HL-60 (cell line): ENCODE data around the gene NAP1L4.

Experiments used
- DNase-seq, 2 experiments: peaks; one replicate each; pipeline ENCODE4 v3.0.0-alpha.2; 2010 to 2020; ENCODE audit warnings: low read depth in 1 of 2, low spot score in 1 of 2
- H3K27ac ChIP-seq: fragments of 250-450 bp; sonication (Bioruptor Pico); replicated peaks from 2 replicates; pipeline ENCODE4 v1.5.1; 2020; ENCODE audit warnings: mild to moderate bottlenecking, moderate library complexity
- H3K27me3 ChIP-seq: fragments of 250-450 bp; sonication (Bioruptor Pico); 2 replicates; pipeline ENCODE4 v1.5.1; 2021; ENCODE audit warnings: mild to moderate bottlenecking, moderate library complexity; ENCODE audit not compliant: insufficient read depth, poor library complexity, severe bottlenecking
- H3K4me3 ChIP-seq: replicated peaks from 2 replicates; pipeline ENCODE4 v1.5.1; 2011; ENCODE audit warnings: mild to moderate bottlenecking, control low read depth, low read length; ENCODE audit not compliant: insufficient read depth
- CTCF ChIP-seq: IDR thresholded peaks from one replicate; pipeline ENCODE4 v1.5.1; 2011; ENCODE audit warnings: low read length, control low read depth, inconsistent platforms; ENCODE audit not compliant: insufficient read depth
- GABPA ChIP-seq: IDR thresholded peaks from 2 replicates; pipeline ENCODE4 v1.6.1; 2012; ENCODE audit warnings: low read depth
- POLR2AphosphoS5 ChIP-seq: IDR thresholded peaks from 2 replicates; pipeline ENCODE4 v1.6.1; 2012; ENCODE audit warnings: low read depth
- REST ChIP-seq: IDR thresholded peaks from 2 replicates; pipeline ENCODE4 v1.6.1; 2012; ENCODE audit warnings: low read depth; ENCODE audit not compliant: insufficient replicate concordance
- SPI1 ChIP-seq: IDR thresholded peaks from 2 replicates; pipeline ENCODE4 v1.6.1; 2012; ENCODE audit warnings: low read depth, mild to moderate bottlenecking, borderline replicate concordance

The NAP1L4 gene

GRCh38 chr11:3018596-3018995, 26.5 kb upstream of the NAP1L4 start:
- Histone ChIP-seq H3K27ac (no peak overlapping the region), H3K4me3 (no peak overlapping the region), H3K27me3 (no peaks in the 10 kb centered on the region)
- TF ChIP-seq POLR2AphosphoS5 (no peak), REST (no peak), GABPA (no peak), CTCF (no peak), SPI1 (no peak)
- DNase-seq = no peak

- TF ChIP-seq CTCF (no peak), POLR2AphosphoS5 (no peak), SPI1 (no peak), REST (no peak), GABPA (no peak)
- no peak overlapping the region for H3K4me3 ChIP-seq
- H3K27ac ChIP-seq = no peak overlapping the region
- H3K27me3 ChIP-seq = no peaks in the 10 kb centered on the region
- no peak for DNase-seq
Measured at GRCh38 chr11:3016861-3017260, 24.7 kb upstream of the NAP1L4 start.

GRCh38 chr11:3015796-3016195, 23.7 kb upstream of the NAP1L4 start:
- no peak for DNase-seq
- no peak for TF ChIP-seq GABPA
- TF ChIP-seq CTCF = no peak
- no peak for TF ChIP-seq SPI1
- TF ChIP-seq POLR2AphosphoS5 = no peak
- TF ChIP-seq REST = no peak
- H3K4me3 ChIP-seq = no peak overlapping the region
- no peaks in the 10 kb centered on the region for H3K27me3 ChIP-seq
- no peak overlapping the region for H3K27ac ChIP-seq
